DMS53 treated with DMSO at 0.1 percent for 48 hours (cell line): ENCODE results near the gene PYGM.
A peak's percentile ranks its signal among the peaks of the same experiment; 100 is the strongest.

Experiments used
- DNase-seq: peaks from one replicate; lab custom pipeline; 2025; ENCODE audit not compliant: unreplicated experiment; lab: John Stamatoyannopoulos, UW

PYGM gene

GRCh38 chr11:64791781-64792291, 32.1 kb upstream of the PYGM start:
- DNase-seq, result no peak

- DNase-seq, result no peak
Observed at GRCh38 chr11:64790205-64791095, 30.7 kb upstream of the PYGM start.

GRCh38 chr11:64789331-64790204, 29.8 kb upstream of the PYGM start:
- DNase-seq, result no peak

- DNase-seq, result no peak
Observed at GRCh38 chr11:64788321-64789215, 28.8 kb upstream of the PYGM start.

GRCh38 chr11:64787526-64788320, 27.9 kb upstream of the PYGM start:
- peak; percentile 32 for DNase-seq

- DNase-seq, result no peak
Observed at GRCh38 chr11:64786308-64786707, 26.5 kb upstream of the PYGM start.

GRCh38 chr11:64784813-64785581, 25.2 kb upstream of the PYGM start:
- no peak for DNase-seq

GRCh38 chr11:64778473-64779298, 18.9 kb upstream of the PYGM start, which contains the start of gene SF1:
Gene SF1, minus strand, starts transcription at chr11:64778542. Its CDS starts 150 bp downstream, at chr11:64778392.
- DNase-seq, result peak; percentile 99

GRCh38 chr11:64778223-64778472, 18.4 kb upstream of the PYGM start:
- DNase-seq, result no peak

- DNase-seq, result peak; percentile 47
Observed at GRCh38 chr11:64777449-64778222, 17.9 kb upstream of the PYGM start.

GRCh38 chr11:64776875-64777274, 17.1 kb upstream of the PYGM start:
- no peak for DNase-seq

GRCh38 chr11:64776425-64776824, 16.7 kb upstream of the PYGM start:
- no peak for DNase-seq

- no peak for DNase-seq
Observed at GRCh38 chr11:64774144-64774543, 14.4 kb upstream of the PYGM start.

- no peak for DNase-seq
Observed at GRCh38 chr11:64772303-64773018, 12.7 kb upstream of the PYGM start.

- DNase-seq, result no peak
Observed at GRCh38 chr11:64771861-64772260, 12.1 kb upstream of the PYGM start.

GRCh38 chr11:64770120-64770519, 10.3 kb upstream of the PYGM start:
- DNase-seq, result no peak

GRCh38 chr11:64769283-64769682, 9.5 kb upstream of the PYGM start:
- DNase-seq, result no peak
